ENCODE results near the gene FGF23.

DNA sequence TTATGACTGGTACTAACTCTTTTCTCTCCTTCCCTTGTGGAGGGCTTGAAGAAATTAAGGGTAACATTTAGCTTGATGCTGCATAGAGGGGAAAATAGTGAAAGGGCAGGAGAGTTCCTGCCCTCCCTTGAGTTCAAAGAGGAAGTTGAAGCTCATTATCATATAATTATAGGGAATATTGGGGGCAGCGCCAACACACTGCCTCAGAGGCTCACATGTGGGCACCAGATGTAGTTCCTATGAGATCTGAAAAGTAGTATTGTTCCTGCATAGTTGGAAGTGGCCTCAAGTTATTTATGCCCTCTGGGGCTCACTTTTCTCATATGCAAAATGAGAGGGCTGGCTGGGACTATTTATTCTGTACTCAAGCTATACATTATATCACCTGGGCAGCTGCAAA lies 33.0 kb upstream of the FGF23 start:
- no peak for TF ChIP-seq CTCF (conservative IDR thresholded peaks at IDR 0.05 in 1 of 2, IDR thresholded peaks at IDR 0.05 in 1 of 2; ENCODE audit: low read depth in 1 of 2, low read length in 2 of 2)
- no peak for TF ChIP-seq EZH2 (IDR thresholded peaks at IDR 0.05; ENCODE audit: low read length, missing control alignments)

Data from fibroblast of lung (primary cell).